Erythroblast (primary cell): ENCODE data around the gene SLC34A3.

Experiments
- GATA1 ChIP-seq: IDR thresholded peaks from 2 replicates; pipeline ENCODE4 v1.6.1; 2011; ENCODE audit warnings: low read depth, mild to moderate bottlenecking, control low read depth, low read length, moderate library complexity
- POLR2A ChIP-seq: IDR thresholded peaks from 2 replicates; pipeline ENCODE4 v1.6.1; 2011; ENCODE audit warnings: mild to moderate bottlenecking, low read length

DNA sequence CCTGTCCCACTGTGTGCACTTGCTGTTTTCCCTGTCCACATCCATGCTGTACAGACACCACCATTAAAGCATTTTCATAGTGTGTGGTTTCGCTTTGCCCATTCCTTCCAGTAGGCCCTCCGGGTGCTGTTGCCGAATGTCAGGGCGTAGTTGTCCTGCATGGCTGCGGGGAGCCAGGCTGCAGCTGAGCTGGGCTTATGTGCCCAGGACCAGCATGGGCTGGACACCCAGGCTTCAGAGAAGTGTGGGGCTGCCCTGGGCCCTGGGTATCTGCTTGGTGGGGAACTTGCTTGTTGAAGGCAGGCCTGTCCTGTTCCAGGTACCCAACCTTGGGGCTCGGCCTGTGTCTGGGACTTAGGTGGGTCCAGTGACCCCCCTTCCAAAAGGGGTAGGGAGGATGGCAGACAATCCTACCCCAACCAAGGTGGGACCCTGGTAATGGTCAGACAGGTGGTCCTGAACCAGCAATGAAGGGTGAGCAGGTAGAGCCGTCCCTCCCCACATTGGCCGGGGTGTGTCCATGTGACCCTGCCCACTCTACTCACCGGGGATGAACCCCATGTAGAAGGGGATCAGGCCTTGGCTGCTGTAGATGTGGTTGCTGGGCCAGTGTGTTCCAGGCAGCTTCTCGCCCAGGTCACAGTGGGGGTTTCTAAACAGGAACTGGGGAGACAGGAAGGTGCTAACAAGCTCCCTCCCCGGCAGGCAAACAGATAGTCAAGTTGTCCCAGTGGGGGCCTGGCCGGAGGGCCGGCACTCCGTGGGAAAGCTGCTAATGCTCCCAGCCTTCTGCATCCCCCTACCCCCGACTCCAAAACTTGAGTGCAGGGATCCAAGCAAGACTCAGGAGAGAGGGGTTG is 13.2 kb downstream of the SLC34A3 start:
- TF ChIP-seq POLR2A (peak; percentile 82), GATA1 (no peak)
